Uterus (tissue), 2 donors: ENCODE results near the gene CYP1A2.

Experiments used
- POLR2A ChIP-seq, 2 donors: fragments of 450-650 bp; IDR thresholded peaks; one replicate each; pipeline ENCODE4 v1.6.1; 2016; ENCODE audit warnings: antibody characterized with exemption in 2 of 2, mild to moderate bottlenecking in 1 of 2, moderate library complexity in 1 of 2
- TF ChIP-seq, protein P1 (sequence below), 4 experiments: fragments of 200-600 bp in 2 of 4; fragments of 450-650 bp in 2 of 4; sonication (generic) in 2 of 4; IDR thresholded peaks; one replicate each; pipeline ENCODE4 v1.5.1; 2016 to 2019; ENCODE audit warnings: antibody characterized with exemption in 4 of 4, mild to moderate bottlenecking in 2 of 4, moderate library complexity in 1 of 4

DNA sequence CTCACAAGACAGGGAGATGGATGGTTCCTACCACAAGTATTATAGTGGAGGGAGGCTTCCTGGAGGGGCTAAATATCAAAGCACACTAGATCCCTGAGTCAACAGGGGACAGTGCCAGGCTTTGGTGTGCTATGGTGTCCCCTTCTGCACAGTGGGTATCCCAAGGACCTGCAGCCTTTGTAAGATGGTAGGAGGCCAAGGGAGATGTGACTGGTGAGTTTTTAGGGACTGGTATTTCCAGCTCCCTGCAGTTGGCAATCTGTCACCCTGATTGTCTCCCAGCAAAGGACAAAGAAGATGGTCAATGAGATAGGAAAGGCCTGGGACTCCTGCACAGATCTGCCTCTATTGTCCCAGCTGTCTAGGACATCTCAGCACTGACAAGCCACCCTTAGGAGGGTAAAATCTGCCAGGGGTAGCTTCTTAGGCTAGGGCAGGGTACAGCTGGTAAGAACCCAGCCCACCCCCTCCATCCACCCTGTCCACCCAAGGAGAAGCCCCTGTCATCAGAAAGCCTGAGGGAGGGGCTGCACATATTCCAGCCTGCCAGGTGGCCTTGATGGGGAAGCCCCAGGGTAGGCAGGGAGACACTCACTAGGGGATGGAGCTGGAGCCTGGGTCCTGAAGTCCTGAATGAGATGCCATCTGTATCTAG lies 23.9 kb upstream of the CYP1A2 start:
- TF ChIP-seq, protein P1, sequence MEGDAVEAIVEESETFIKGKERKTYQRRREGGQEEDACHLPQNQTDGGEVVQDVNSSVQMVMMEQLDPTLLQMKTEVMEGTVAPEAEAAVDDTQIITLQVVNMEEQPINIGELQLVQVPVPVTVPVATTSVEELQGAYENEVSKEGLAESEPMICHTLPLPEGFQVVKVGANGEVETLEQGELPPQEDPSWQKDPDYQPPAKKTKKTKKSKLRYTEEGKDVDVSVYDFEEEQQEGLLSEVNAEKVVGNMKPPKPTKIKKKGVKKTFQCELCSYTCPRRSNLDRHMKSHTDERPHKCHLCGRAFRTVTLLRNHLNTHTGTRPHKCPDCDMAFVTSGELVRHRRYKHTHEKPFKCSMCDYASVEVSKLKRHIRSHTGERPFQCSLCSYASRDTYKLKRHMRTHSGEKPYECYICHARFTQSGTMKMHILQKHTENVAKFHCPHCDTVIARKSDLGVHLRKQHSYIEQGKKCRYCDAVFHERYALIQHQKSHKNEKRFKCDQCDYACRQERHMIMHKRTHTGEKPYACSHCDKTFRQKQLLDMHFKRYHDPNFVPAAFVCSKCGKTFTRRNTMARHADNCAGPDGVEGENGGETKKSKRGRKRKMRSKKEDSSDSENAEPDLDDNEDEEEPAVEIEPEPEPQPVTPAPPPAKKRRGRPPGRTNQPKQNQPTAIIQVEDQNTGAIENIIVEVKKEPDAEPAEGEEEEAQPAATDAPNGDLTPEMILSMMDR (IDR thresholded peaks at IDR 0.05), result no peak
- no peak for TF ChIP-seq POLR2A (IDR thresholded peaks at IDR 0.05)
